Measurements from ENCODE around the gene EML3.
"Not testable (repeated sequence)": the region's sequence is repeated elsewhere in the genome, so short reads cannot be mapped to it uniquely, and the experiment has no call there.

The EML3 gene

GRCh38 chr11:62595124-62595523 lies 17.5 kb downstream of the EML3 start:
- DNase-seq (ENCODE audit: low read depth): no peak

- DNase-seq (ENCODE audit: low read depth): peak; percentile 59
Observed at GRCh38 chr11:62593434-62594044, 19.0 kb downstream of the EML3 start.

GRCh38 chr11:62592989-62593421 lies 19.6 kb downstream of the EML3 start:
- DNase-seq (ENCODE audit: low read depth): no peak

- DNase-seq (ENCODE audit: low read depth): no peak
Observed at GRCh38 chr11:62592146-62592815, 20.3 kb downstream of the EML3 start.

- peak; percentile 96 for DNase-seq (ENCODE audit: low read depth)
Observed at GRCh38 chr11:62591448-62592145, 21.0 kb downstream of the EML3 start, which contains the start of gene TUT1. TSS of gene TUT1 (minus strand) at chr11:62591523. CDS start at chr11:62591485, 38 bp downstream.

GRCh38 chr11:62588966-62589637 lies 23.5 kb downstream of the EML3 start:
- no peak for DNase-seq (ENCODE audit: low read depth)

GRCh38 chr11:62585356-62585755 lies 27.2 kb downstream of the EML3 start:
- DNase-seq (ENCODE audit: low read depth): not testable (repeated sequence)

- not testable (repeated sequence) for DNase-seq (ENCODE audit: low read depth)
Observed at GRCh38 chr11:62581735-62582134, 30.8 kb downstream of the EML3 start.

GRCh38 chr11:62580959-62581715 lies 31.4 kb downstream of the EML3 start:
- no peak for DNase-seq (ENCODE audit: low read depth)

- DNase-seq (ENCODE audit: low read depth): no peak
Observed at GRCh38 chr11:62579252-62579651, 33.3 kb downstream of the EML3 start.

- no peak for DNase-seq (ENCODE audit: low read depth)
Observed at GRCh38 chr11:62578541-62578940, 34.0 kb downstream of the EML3 start.

GRCh38 chr11:62577046-62577714 lies 35.4 kb downstream of the EML3 start:
- DNase-seq (ENCODE audit: low read depth): no peak

- DNase-seq (ENCODE audit: low read depth): no peak
Observed at GRCh38 chr11:62575837-62576236, 36.7 kb downstream of the EML3 start.

- DNase-seq (ENCODE audit: low read depth): no peak
Observed at GRCh38 chr11:62575156-62575555, 37.4 kb downstream of the EML3 start.

- DNase-seq (ENCODE audit: low read depth): no peak
Observed at GRCh38 chr11:62574363-62575071, 38.1 kb downstream of the EML3 start.

GRCh38 chr11:62573592-62574362 lies 38.8 kb downstream of the EML3 start, which contains the start of gene EEF1G:
TSS of gene EEF1G (minus strand) at chr11:62573891. CDS start at chr11:62573842, 49 bp downstream.
- DNase-seq (ENCODE audit: low read depth): peak; percentile 98

- no peak for DNase-seq (ENCODE audit: low read depth)
Observed at GRCh38 chr11:62573006-62573591, 39.5 kb downstream of the EML3 start.

GRCh38 chr11:62572431-62572830 lies 40.1 kb downstream of the EML3 start:
- DNase-seq (ENCODE audit: low read depth): no peak

GRCh38 chr11:62571493-62571892 lies 41.1 kb downstream of the EML3 start:
- not testable (repeated sequence) for DNase-seq (ENCODE audit: low read depth)

All from activated T-cell treated with anti-CD3 and anti-CD28 coated beads for 24 hours (primary cell).